ENCODE data around the gene GP2.

The GP2 gene

GRCh38 chr16:20301840-20302239 is 25.5 kb downstream of the GP2 start:
- H3K4me3 ChIP-seq = no peak overlapping the region
- no peaks in the 10 kb centered on the region for H3K27me3 ChIP-seq
- no peaks in the 10 kb centered on the region; a peak in 1 of 22 replicates for H4K20me1 ChIP-seq
- no peak overlapping the region for H3K27ac ChIP-seq
- H3K4me1 ChIP-seq = peaks cover 0 to 16% (median 2%) of the 10 kb centered on the region in 10 experiments; a peak in 9 of 20 replicates
- TF ChIP-seq Cebpa-rat (IDR thresholded peaks at IDR 0.05) = no peak
- H3K9me3 ChIP-seq (replicated peaks in 1 of 11) = no peaks in the 10 kb centered on the region
- no peaks in the 10 kb centered on the region for H3K36me3 ChIP-seq
- H3K4me2 ChIP-seq = no peak overlapping the region
- H3K9ac ChIP-seq = no peak overlapping the region

- Histone ChIP-seq H3K4me1 (peaks cover 0 to 16% (median 2%) of the 10 kb centered on the region in 10 experiments; a peak in 9 of 20 replicates), H3K4me2 (no peak overlapping the region), H4K20me1 (no peaks in the 10 kb centered on the region; a peak in 1 of 22 replicates), H3K9me3 (replicated peaks in 1 of 11) (no peaks in the 10 kb centered on the region), H3K4me3 (no peak overlapping the region), H3K36me3 (no peaks in the 10 kb centered on the region), H3K27ac (no peak overlapping the region), H3K27me3 (no peaks in the 10 kb centered on the region), H3K9ac (no peak overlapping the region)
- TF ChIP-seq Cebpa-rat (IDR thresholded peaks at IDR 0.05) = no peak
These were observed 26.8 kb downstream of the GP2 start for GRCh38 chr16:20300312-20301097.

GRCh38 chr16:20298452-20298851 is 28.9 kb downstream of the GP2 start:
- no peaks in the 10 kb centered on the region for H3K9me3 ChIP-seq (replicated peaks in 1 of 11)
- no peaks in the 10 kb centered on the region; a peak in 1 of 22 replicates for H4K20me1 ChIP-seq
- no peak overlapping the region for H3K9ac ChIP-seq
- H3K4me2 ChIP-seq = no peak overlapping the region
- no peak overlapping the region for H3K27ac ChIP-seq
- peaks cover 0 to 9% (median 0%) of the 10 kb centered on the region in 10 experiments; a peak in 8 of 20 replicates for H3K4me1 ChIP-seq
- H3K27me3 ChIP-seq = no peaks in the 10 kb centered on the region
- H3K36me3 ChIP-seq = no peaks in the 10 kb centered on the region
- no peak overlapping the region for H3K4me3 ChIP-seq
- no peak for TF ChIP-seq Cebpa-rat (IDR thresholded peaks at IDR 0.05)

GRCh38 chr16:20291208-20292206 is 35.8 kb downstream of the GP2 start:
- TF ChIP-seq Cebpa-rat (IDR thresholded peaks at IDR 0.05) = no peak
- Histone ChIP-seq H3K27me3 (no peaks in the 10 kb centered on the region), H3K9me3 (replicated peaks in 1 of 11) (no peaks in the 10 kb centered on the region), H3K36me3 (no peaks in the 10 kb centered on the region), H3K4me2 (no peak overlapping the region), H3K4me1 (no peaks in the 10 kb centered on the region), H3K4me3 (no peak overlapping the region), H3K9ac (no peak overlapping the region), H4K20me1 (no peaks in the 10 kb centered on the region), H3K27ac (no peak overlapping the region)

- H3K4me3 ChIP-seq = no peak overlapping the region
- no peaks in the 10 kb centered on the region for H3K9me3 ChIP-seq (replicated peaks in 1 of 11)
- no peaks in the 10 kb centered on the region for H4K20me1 ChIP-seq
- H3K27me3 ChIP-seq = no peaks in the 10 kb centered on the region
- no peak overlapping the region for H3K27ac ChIP-seq
- no peaks in the 10 kb centered on the region for H3K36me3 ChIP-seq
- TF ChIP-seq Cebpa-rat (IDR thresholded peaks at IDR 0.05) = no peak
- H3K9ac ChIP-seq = no peak overlapping the region
- no peaks in the 10 kb centered on the region for H3K4me1 ChIP-seq
- H3K4me2 ChIP-seq = no peak overlapping the region
These were observed 37.7 kb downstream of the GP2 start for GRCh38 chr16:20289571-20289970.

GRCh38 chr16:20285993-20286499 is 41.3 kb downstream of the GP2 start:
- TF ChIP-seq Cebpa-rat (IDR thresholded peaks at IDR 0.05) = no peak
- no peak overlapping the region for H3K27ac ChIP-seq
- H3K4me3 ChIP-seq = no peak overlapping the region
- no peaks in the 10 kb centered on the region for H3K4me1 ChIP-seq
- H3K4me2 ChIP-seq = no peak overlapping the region
- H4K20me1 ChIP-seq = no peaks in the 10 kb centered on the region; a peak in 1 of 22 replicates
- no peaks in the 10 kb centered on the region for H3K27me3 ChIP-seq
- no peak overlapping the region for H3K9ac ChIP-seq
- no peaks in the 10 kb centered on the region for H3K36me3 ChIP-seq
- no peaks in the 10 kb centered on the region for H3K9me3 ChIP-seq (replicated peaks in 1 of 11)

GRCh38 chr16:20280259-20280658 is 47.1 kb downstream of the GP2 start:
- H3K9ac ChIP-seq = no peak overlapping the region
- peaks cover 0 to 11% (median 0%) of the 10 kb centered on the region in 11 experiments; a peak in 5 of 22 replicates for H3K9me3 ChIP-seq (replicated peaks in 1 of 11)
- no peaks in the 10 kb centered on the region for H3K36me3 ChIP-seq
- no peaks in the 10 kb centered on the region for H3K27me3 ChIP-seq
- no peaks in the 10 kb centered on the region; a peak in 1 of 22 replicates for H4K20me1 ChIP-seq
- no peaks in the 10 kb centered on the region for H3K4me1 ChIP-seq
- TF ChIP-seq Cebpa-rat (IDR thresholded peaks at IDR 0.05) = no peak
- no peak overlapping the region for H3K4me3 ChIP-seq
- H3K4me2 ChIP-seq = no peak overlapping the region
- no peak overlapping the region for H3K27ac ChIP-seq

- no peak for TF ChIP-seq Cebpa-rat (IDR thresholded peaks at IDR 0.05)
- Histone ChIP-seq H3K27ac (no peak overlapping the region), H3K4me2 (no peak overlapping the region), H4K20me1 (no peaks in the 10 kb centered on the region), H3K9me3 (replicated peaks in 1 of 11) (no peaks in the 10 kb centered on the region), H3K4me3 (no peak overlapping the region), H3K9ac (no peak overlapping the region), H3K36me3 (no peaks in the 10 kb centered on the region), H3K4me1 (no peaks in the 10 kb centered on the region), H3K27me3 (no peaks in the 10 kb centered on the region)
These were observed 55.4 kb downstream of the GP2 start for GRCh38 chr16:20271893-20272292.

GRCh38 chr16:20268409-20268808 is 58.9 kb downstream of the GP2 start:
- H3K9ac ChIP-seq = no peak overlapping the region
- no peaks in the 10 kb centered on the region for H3K36me3 ChIP-seq
- no peak overlapping the region for H3K27ac ChIP-seq
- H3K4me2 ChIP-seq = no peak overlapping the region
- TF ChIP-seq Cebpa-rat (IDR thresholded peaks at IDR 0.05) = no peak
- no peaks in the 10 kb centered on the region for H3K4me1 ChIP-seq
- no peak overlapping the region for H3K4me3 ChIP-seq
- H3K9me3 ChIP-seq (replicated peaks in 1 of 11) = no peaks in the 10 kb centered on the region
- H4K20me1 ChIP-seq = no peaks in the 10 kb centered on the region
- H3K27me3 ChIP-seq = no peaks in the 10 kb centered on the region
